ENCODE data around the gene TMEM126A. TPM values are rescaled to one million over a fixed set of nuclear protein-coding genes. Genes with fewer than 3 reads are reported as not detected.

TMEM126A gene
- total and polyA plus RNA-seq, 8 donors: 5.8 to 63.6 (median 37.5) TPM; not detected in 1

DNA sequence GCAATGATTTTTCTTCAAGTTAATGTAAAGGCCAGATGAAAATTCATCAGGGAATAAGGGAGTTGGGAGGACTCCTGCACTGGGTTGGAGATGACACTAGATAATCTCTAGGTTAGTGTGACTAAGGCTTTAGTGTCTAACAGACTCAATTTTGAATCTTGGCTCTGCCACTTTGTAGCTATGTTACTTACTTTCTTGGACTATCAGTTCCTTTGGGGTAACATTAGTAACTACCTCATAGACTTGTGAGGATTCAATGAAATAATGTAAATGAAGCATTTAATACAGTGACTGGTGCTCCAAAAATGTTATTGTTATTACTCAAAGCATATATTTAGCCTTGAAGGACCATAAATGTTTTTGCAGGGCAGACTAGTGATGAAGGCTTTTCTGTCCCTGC, 47.8 kb downstream of the TMEM126A start:
- Histone ChIP-seq H3K36me3 (peaks cover 0 to 44% (median 31%) of the 10 kb centered on the region in 4 donors), H3K27me3 (no peaks in the 10 kb centered on the region), H3K4me1 (peaks cover 0 to 6% (median 0%) of the 10 kb centered on the region in 4 donors), H3K4me3 (no peak overlapping the region), H3K27ac (no peak overlapping the region), H3K9me3 (no peaks in the 10 kb centered on the region)
- DNase-seq: no peak
- intact Hi-C loops (cut with DNase I; ENCODE audit: low total_unique reads): no loop called here
- TF ChIP-seq POLR2A (IDR thresholded peaks at IDR 0.05) (no peak), EP300 (IDR thresholded peaks at IDR 0.05) (no peak), POLR2AphosphoS5 (IDR thresholded peaks at IDR 0.05) (no peak)
- TF ChIP-seq, protein P1, sequence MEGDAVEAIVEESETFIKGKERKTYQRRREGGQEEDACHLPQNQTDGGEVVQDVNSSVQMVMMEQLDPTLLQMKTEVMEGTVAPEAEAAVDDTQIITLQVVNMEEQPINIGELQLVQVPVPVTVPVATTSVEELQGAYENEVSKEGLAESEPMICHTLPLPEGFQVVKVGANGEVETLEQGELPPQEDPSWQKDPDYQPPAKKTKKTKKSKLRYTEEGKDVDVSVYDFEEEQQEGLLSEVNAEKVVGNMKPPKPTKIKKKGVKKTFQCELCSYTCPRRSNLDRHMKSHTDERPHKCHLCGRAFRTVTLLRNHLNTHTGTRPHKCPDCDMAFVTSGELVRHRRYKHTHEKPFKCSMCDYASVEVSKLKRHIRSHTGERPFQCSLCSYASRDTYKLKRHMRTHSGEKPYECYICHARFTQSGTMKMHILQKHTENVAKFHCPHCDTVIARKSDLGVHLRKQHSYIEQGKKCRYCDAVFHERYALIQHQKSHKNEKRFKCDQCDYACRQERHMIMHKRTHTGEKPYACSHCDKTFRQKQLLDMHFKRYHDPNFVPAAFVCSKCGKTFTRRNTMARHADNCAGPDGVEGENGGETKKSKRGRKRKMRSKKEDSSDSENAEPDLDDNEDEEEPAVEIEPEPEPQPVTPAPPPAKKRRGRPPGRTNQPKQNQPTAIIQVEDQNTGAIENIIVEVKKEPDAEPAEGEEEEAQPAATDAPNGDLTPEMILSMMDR (IDR thresholded peaks at IDR 0.05): no peak

DNA sequence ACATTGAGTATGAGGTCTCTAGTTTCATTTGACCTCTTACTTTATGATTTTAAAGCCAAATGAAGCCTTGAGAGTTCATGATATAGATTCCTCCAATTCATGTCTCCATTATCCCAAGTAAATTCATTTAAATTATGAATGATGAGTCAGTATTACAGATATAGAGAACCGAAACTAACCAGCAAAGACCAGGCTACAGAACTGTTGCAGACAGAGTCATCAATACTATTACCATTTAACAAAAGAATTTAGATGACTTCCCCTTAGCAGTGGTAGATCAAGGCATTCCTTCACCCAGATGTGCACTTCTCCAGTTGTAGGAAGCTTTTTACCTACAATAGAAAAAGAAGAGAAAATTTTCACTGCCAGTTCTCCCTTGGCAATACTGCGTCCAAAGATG, 50.0 kb downstream of the TMEM126A start:
- Histone ChIP-seq H3K27ac (no peak overlapping the region), H3K4me1 (peaks cover 0 to 8% (median 0%) of the 10 kb centered on the region in 4 donors), H3K36me3 (peaks cover 0 to 36% (median 28%) of the 10 kb centered on the region in 4 donors), H3K27me3 (no peaks in the 10 kb centered on the region), H3K9me3 (no peaks in the 10 kb centered on the region), H3K4me3 (no peak overlapping the region)
- 88 to 94% (median 91%) methylated on average over 2 of the region's 2 CpGs for WGBS, 5 donors
- intact Hi-C loops (cut with DNase I; ENCODE audit: low total_unique reads): no loop called here
- no peak for TF ChIP-seq POLR2A (IDR thresholded peaks at IDR 0.05)
- TF ChIP-seq, protein P1 (IDR thresholded peaks at IDR 0.05): no peak
- TF ChIP-seq POLR2AphosphoS5 (IDR thresholded peaks at IDR 0.05): no peak
- TF ChIP-seq EP300 (IDR thresholded peaks at IDR 0.05): no peak
- DNase-seq: no peak

DNA sequence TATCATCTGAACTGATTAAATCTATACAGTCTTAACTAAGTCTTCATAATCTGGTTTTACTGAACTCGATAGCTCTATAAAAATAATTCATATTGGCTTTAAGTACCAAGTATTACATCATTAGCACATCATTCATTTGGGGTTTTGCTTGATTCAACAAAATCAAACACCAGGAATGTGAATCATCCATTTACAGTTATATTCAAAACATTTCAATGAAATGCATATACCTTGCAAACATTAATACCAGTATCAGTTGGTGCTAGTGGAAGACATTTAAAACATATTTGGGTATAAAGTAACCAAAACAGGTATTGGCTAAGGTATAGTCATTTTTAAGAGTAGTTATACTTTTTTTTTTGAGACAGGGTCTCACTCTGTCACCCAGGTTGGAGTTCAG, 50.4 kb downstream of the TMEM126A start:
- intact Hi-C loops (cut with DNase I; ENCODE audit: low total_unique reads): no loop called here

DNA sequence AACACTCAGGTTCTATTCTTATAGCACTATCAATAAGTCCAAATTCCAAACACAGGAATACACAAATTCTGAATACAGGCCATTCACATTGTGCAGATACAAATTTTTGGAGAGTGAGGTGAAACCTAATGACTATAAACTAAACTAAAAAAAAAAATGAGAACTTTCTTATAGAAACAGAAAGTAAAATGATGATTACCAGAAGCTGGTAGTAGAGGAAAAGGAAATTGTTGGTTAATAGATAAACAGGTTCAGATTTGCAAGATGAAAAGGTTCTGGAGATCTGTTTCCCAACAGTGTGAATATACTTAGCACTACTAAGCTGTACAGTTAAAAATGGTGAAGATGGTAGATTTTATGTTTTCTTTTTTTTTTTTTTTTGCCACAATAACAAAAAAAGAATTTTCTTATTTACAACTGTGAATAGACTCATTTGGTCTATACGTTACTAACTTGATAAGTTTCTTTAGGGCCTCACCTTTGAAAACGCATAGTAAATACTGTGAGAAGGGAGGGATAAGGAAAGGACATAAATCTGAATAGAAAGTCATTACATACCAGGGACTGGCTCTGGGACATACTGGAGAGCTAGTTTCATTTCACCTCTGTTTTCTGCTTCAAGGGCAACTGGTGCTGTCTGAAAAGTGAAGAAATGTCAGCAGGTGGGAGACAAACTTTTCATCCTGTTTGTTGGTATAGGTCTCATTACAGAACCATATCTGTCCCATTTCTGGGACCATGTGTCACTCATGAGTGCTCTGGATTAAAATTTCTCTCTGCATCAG, 52.4 kb downstream of the TMEM126A start:
- H3K4me1 ChIP-seq: peaks cover 0 to 8% (median 0%) of the 10 kb centered on the region in 4 donors
- no peak overlapping the region for H3K4me3 ChIP-seq
- peaks cover 0 to 31% (median 21%) of the 10 kb centered on the region in 4 donors for H3K36me3 ChIP-seq
- H3K27ac ChIP-seq: peak overlapping the region in 1 of 5 donors; percentile 65
- no peaks in the 10 kb centered on the region for H3K9me3 ChIP-seq
- H3K27me3 ChIP-seq: no peaks in the 10 kb centered on the region
- intact Hi-C loops (cut with DNase I; ENCODE audit: low total_unique reads): no loop called here
- TF ChIP-seq, protein P1 (IDR thresholded peaks at IDR 0.05): no peak
- TF ChIP-seq POLR2AphosphoS5 (IDR thresholded peaks at IDR 0.05): no peak
- no peak for TF ChIP-seq EP300 (IDR thresholded peaks at IDR 0.05)
- TF ChIP-seq POLR2A (IDR thresholded peaks at IDR 0.05): no peak
- peak in 1 of 2 donors; percentile 19 for DNase-seq
- WGBS, 5 donors: 30 to 39% (median 38%) methylated on average over 2 of the region's 2 CpGs

More for the DNA sequence above, 50.4 kb downstream of the TMEM126A start:
- H3K27me3 ChIP-seq: no peaks in the 10 kb centered on the region
- H3K4me3 ChIP-seq: no peak overlapping the region
- TF ChIP-seq, protein P1 (IDR thresholded peaks at IDR 0.05): no peak
- TF ChIP-seq POLR2A (IDR thresholded peaks at IDR 0.05) (no peak), POLR2AphosphoS5 (IDR thresholded peaks at IDR 0.05) (no peak), EP300 (IDR thresholded peaks at IDR 0.05) (no peak)
- no peaks in the 10 kb centered on the region for H3K9me3 ChIP-seq
- no peak overlapping the region for H3K27ac ChIP-seq
- H3K36me3 ChIP-seq: peaks cover 0 to 34% (median 26%) of the 10 kb centered on the region in 4 donors
- WGBS, 5 donors: 76 to 90% (median 85%) methylated on average over 1 of the region's 1 CpG
- peaks cover 0 to 8% (median 0%) of the 10 kb centered on the region in 4 donors for H3K4me1 ChIP-seq
- DNase-seq: no peak
